DMS 273 (cell line): ENCODE data around the gene PDE10A.

Experiments
- DNase-seq: peaks from one replicate; lab custom pipeline; 2025; ENCODE audit not compliant: unreplicated experiment; lab: John Stamatoyannopoulos, UW

The PDE10A gene

GRCh38 chr6:165300422-165300936, 362.6 kb downstream of the PDE10A start:
- DNase-seq, result no peak

GRCh38 chr6:165298875-165299274, 364.2 kb downstream of the PDE10A start:
- DNase-seq, result no peak

GRCh38 chr6:165298402-165298801, 364.6 kb downstream of the PDE10A start:
- no peak for DNase-seq

- no peak for DNase-seq
These were observed 370.4 kb downstream of the PDE10A start for GRCh38 chr6:165292657-165293056.
